Glutamatergic neuron (in vitro differentiated cells): Measurements from ENCODE around the gene NXPH4. TPM values are rescaled to one million over a fixed set of nuclear protein-coding genes. Genes with fewer than 3 reads are reported as not detected.

Experiments
- DNase-seq: peaks from one replicate; pipeline ENCODE4 v3.0.0; 2022
- H3K27ac Mint-ChIP-seq: one replicate; pipeline ENCODE4 v1.8.0; 2020; ENCODE audit warnings: mild to moderate bottlenecking, mixed read lengths, inconsistent platforms; ENCODE audit not compliant: unreplicated experiment
- H3K27me3 Mint-ChIP-seq: one replicate; pipeline ENCODE4 v1.8.0; 2020; ENCODE audit warnings: mild to moderate bottlenecking, moderate library complexity, mixed read lengths, inconsistent platforms; ENCODE audit not compliant: unreplicated experiment
- H3K36me3 Mint-ChIP-seq: one replicate; pipeline ENCODE4 v1.8.0; 2020; ENCODE audit warnings: mild to moderate bottlenecking, mixed read lengths, inconsistent platforms; ENCODE audit not compliant: unreplicated experiment
- H3K4me1 Mint-ChIP-seq: one replicate; pipeline ENCODE4 v1.8.0; 2020; ENCODE audit warnings: mild to moderate bottlenecking, low read depth, mixed read lengths, inconsistent platforms; ENCODE audit not compliant: unreplicated experiment
- H3K4me3 Mint-ChIP-seq: one replicate; pipeline ENCODE4 v1.8.0; 2020; ENCODE audit warnings: mild to moderate bottlenecking, mixed read lengths, inconsistent platforms; ENCODE audit not compliant: unreplicated experiment
- H3K9me3 Mint-ChIP-seq: one replicate; pipeline ENCODE4 v1.8.0; 2020; ENCODE audit warnings: mild to moderate bottlenecking, moderate library complexity, mixed read lengths, inconsistent platforms; ENCODE audit not compliant: unreplicated experiment
- total RNA-seq: library from RNA; stranded (reverse); fragmentation: NEBNext Ultra II Directional; extraction: Animal tissue kit (Norgen Biotek cat#: 25700); gene quantifications from one replicate; pipeline ENCODE4 v1.2.1, GENCODE V29; 2021; ENCODE audit not compliant: unreplicated experiment
- TF ChIP-seq, protein P1 (sequence below): fragments of 200-600 bp; sonication (generic); IDR thresholded peaks from one replicate; pipeline ENCODE4 v1.5.0; 2021; ENCODE audit not compliant: partially characterized antibody, unreplicated experiment

The NXPH4 gene
- total RNA-seq, 1 donor from 2014 or later = 10.5 TPM

DNA sequence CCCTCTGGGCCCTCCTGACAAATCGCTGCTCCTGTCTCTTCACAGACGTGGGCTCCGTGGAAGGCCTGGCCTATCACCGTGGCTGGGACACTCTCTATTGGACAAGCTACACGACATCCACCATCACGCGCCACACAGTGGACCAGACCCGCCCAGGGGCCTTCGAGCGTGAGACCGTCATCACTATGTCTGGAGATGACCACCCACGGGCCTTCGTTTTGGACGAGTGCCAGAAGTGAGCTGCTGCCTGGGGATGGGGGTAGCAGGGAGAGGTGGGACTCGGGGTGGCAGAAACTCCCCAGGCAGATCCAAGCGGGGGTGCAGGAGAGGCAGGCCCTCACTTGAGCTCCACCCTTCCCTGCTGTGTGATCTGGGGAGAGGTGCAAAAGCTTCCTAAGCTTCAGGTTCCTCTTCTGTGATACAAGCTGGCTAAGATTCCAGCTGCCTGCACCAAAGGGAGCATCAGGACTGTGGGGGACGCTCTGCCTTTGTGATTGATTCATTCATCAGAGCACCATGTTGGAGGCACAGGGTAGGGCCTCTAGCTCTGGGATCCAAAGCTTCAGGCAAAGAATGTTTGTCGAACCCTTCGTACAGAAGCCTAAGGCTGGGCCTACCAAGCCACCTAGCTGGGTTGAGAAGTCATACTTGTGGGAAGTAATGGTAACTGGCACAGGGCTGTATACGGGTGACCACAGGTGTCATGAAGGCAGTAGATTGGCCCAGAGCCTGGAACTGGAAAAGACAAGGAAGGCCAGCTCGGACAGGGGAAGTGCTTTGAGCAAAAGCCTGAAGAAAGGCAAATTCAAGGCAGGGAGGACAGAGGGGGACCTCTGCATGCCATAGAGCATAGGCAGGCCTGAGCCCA is 29.1 kb upstream of the NXPH4 start:
- peaks cover 11% of the 10 kb centered on the region for H3K27me3 Mint-ChIP-seq
- H3K27ac Mint-ChIP-seq = no peak overlapping the region
- H3K36me3 Mint-ChIP-seq = peaks cover 9% of the 10 kb centered on the region
- TF ChIP-seq, protein P1, sequence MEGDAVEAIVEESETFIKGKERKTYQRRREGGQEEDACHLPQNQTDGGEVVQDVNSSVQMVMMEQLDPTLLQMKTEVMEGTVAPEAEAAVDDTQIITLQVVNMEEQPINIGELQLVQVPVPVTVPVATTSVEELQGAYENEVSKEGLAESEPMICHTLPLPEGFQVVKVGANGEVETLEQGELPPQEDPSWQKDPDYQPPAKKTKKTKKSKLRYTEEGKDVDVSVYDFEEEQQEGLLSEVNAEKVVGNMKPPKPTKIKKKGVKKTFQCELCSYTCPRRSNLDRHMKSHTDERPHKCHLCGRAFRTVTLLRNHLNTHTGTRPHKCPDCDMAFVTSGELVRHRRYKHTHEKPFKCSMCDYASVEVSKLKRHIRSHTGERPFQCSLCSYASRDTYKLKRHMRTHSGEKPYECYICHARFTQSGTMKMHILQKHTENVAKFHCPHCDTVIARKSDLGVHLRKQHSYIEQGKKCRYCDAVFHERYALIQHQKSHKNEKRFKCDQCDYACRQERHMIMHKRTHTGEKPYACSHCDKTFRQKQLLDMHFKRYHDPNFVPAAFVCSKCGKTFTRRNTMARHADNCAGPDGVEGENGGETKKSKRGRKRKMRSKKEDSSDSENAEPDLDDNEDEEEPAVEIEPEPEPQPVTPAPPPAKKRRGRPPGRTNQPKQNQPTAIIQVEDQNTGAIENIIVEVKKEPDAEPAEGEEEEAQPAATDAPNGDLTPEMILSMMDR = no peak
- no peaks in the 10 kb centered on the region for H3K4me1 Mint-ChIP-seq
- H3K4me3 Mint-ChIP-seq = no peak overlapping the region
- no peak for DNase-seq
- peaks cover 5% of the 10 kb centered on the region for H3K9me3 Mint-ChIP-seq

DNA sequence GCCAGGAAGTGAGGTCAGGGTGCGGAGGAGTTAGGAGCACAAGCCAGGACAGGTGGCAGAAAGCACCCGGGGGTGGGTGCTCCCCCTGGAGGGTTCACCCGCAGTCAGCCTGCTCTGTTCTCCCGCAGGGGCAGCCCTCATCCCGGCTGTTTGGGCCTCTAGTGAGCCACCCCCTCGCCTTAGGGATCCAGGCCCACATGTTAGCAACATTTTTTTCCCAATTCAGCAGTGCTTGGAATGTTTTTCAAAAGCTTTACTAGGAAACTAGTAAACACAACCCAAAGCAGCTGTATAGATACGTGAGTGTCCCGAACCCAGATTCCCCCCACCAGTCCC is 28.5 kb upstream of the NXPH4 start:
- no peak overlapping the region for H3K27ac Mint-ChIP-seq
- peaks cover 9% of the 10 kb centered on the region for H3K36me3 Mint-ChIP-seq
- peaks cover 2% of the 10 kb centered on the region for H3K9me3 Mint-ChIP-seq
- no peak overlapping the region for H3K4me3 Mint-ChIP-seq
- H3K27me3 Mint-ChIP-seq = peaks cover 13% of the 10 kb centered on the region
- no peak for DNase-seq
- no peaks in the 10 kb centered on the region for H3K4me1 Mint-ChIP-seq
- TF ChIP-seq, protein P1 = no peak

DNA sequence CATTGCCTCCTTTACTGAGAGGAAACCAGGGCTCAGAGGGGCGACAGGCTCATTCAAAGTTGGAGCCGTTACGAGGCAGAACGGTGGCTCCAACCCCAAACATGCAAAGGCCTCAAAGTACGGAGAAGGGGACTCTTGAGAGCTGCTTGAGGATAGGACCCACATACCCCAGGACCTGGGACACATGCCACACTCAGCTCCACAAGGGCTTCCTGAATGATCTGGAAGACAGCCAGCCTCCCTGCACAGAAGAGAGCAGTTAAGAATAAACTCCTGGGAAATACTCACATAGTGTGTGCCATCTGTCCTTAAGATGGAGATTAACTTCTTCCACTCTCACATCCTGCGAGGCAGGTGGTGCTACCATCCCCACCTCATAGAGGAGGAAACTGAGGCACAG is 26.6 kb upstream of the NXPH4 start:
- Mint-ChIP-seq H3K27ac (no peak overlapping the region), H3K9me3 (peaks cover 2% of the 10 kb centered on the region), H3K36me3 (peaks cover 9% of the 10 kb centered on the region), H3K4me3 (no peak overlapping the region), H3K4me1 (no peaks in the 10 kb centered on the region), H3K27me3 (peaks cover 13% of the 10 kb centered on the region)
- TF ChIP-seq, protein P1 = no peak
- DNase-seq = no peak

DNA sequence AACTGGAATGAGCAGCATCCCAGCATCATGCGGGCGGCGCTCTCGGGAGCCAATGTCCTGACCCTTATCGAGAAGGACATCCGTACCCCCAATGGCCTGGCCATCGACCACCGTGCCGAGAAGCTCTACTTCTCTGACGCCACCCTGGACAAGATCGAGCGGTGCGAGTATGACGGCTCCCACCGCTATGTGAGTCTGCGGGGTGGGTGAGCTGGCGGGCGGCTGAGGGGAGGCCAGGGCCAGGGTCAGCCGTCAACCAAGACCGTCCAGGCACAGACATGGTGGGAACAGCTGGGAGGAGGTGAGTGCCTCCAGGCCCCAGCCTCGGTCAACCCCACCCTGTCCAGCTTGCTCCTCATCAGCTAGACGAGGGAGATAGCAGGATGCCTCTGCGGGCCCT is 25.8 kb upstream of the NXPH4 start:
- peaks cover 9% of the 10 kb centered on the region for H3K36me3 Mint-ChIP-seq

DNA sequence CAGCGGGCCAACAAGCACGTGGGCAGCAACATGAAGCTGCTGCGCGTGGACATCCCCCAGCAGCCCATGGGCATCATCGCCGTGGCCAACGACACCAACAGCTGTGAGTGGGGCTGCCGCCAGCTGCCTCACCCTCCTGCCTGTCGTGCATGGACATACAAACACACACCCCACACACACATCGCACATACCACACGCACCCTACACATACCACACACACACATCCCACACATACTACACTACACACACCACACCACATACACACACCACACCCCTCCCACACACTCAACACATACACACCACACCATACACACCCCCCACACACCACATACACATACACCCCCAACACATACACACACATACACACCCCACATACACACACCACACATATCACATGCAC is 25.2 kb upstream of the NXPH4 start:
- Mint-ChIP-seq H3K9me3 (peaks cover 5% of the 10 kb centered on the region), H3K27me3 (peaks cover 15% of the 10 kb centered on the region), H3K4me1 (peaks cover 2% of the 10 kb centered on the region), H3K36me3 (peaks cover 9% of the 10 kb centered on the region), H3K4me3 (no peak overlapping the region), H3K27ac (no peak overlapping the region)
- DNase-seq = no peak
- TF ChIP-seq, protein P1 = no peak

More for the DNA sequence above, 25.8 kb upstream of the NXPH4 start:
- DNase-seq = no peak
- Mint-ChIP-seq H3K27ac (no peak overlapping the region), H3K4me3 (no peak overlapping the region), H3K9me3 (peaks cover 2% of the 10 kb centered on the region), H3K27me3 (peaks cover 13% of the 10 kb centered on the region), H3K4me1 (no peaks in the 10 kb centered on the region)
- TF ChIP-seq, protein P1 = no peak
